Osteoblast (primary cell): ENCODE results near the gene DOK7. TPM values are rescaled to one million over a fixed set of nuclear protein-coding genes. Genes with fewer than 3 reads are reported as not detected.
"Not testable (repeated sequence)": the region's sequence is repeated elsewhere in the genome, so short reads cannot be mapped to it uniquely, and the experiment has no call there.

ENCODE experiments used
- DNase-seq: peaks from one replicate; pipeline ENCODE4 v3.0.0; 2011; ENCODE audit warnings: low spot score, mixed read lengths; ENCODE audit not compliant: insufficient read length; ENCODE audit errors: missing footprints
- H2AFZ ChIP-seq: 2 replicates; pipeline ENCODE4 v1.6.0; 2011; ENCODE audit warnings: mild to moderate bottlenecking, low read length
- H3K27ac ChIP-seq: 2 replicates; pipeline ENCODE4 v1.5.1; 2011; ENCODE audit warnings: mild to moderate bottlenecking, low read depth, low read length, moderate library complexity
- H3K27me3 ChIP-seq: 2 replicates; pipeline ENCODE4 v1.6.0; 2012; ENCODE audit warnings: mild to moderate bottlenecking, control low read depth, inconsistent platforms, low read length, moderate library complexity; ENCODE audit not compliant: insufficient read depth
- H3K36me3 ChIP-seq: 2 replicates; pipeline ENCODE4 v1.5.1; 2011; ENCODE audit warnings: mild to moderate bottlenecking, low read length, control low read depth, moderate library complexity; ENCODE audit not compliant: insufficient read depth
- H3K4me1 ChIP-seq: 2 replicates; pipeline ENCODE4 v1.5.1; 2011; ENCODE audit warnings: mild to moderate bottlenecking, low read length, control low read depth, moderate library complexity; ENCODE audit not compliant: insufficient read depth
- H3K4me2 ChIP-seq: 2 replicates; pipeline ENCODE4 v1.6.0; 2011; ENCODE audit warnings: mild to moderate bottlenecking, low read length; ENCODE audit not compliant: insufficient read depth
- H3K4me3 ChIP-seq: fragments of 200-600 bp; sonication (generic); 3 replicates; pipeline ENCODE4 v1.5.1; 2012; ENCODE audit warnings: mild to moderate bottlenecking, low read length, inconsistent platforms; ENCODE audit not compliant: insufficient read depth
- H3K79me2 ChIP-seq: 2 replicates; pipeline ENCODE4 v1.6.0; 2012; ENCODE audit warnings: mild to moderate bottlenecking, low read length, control low read depth, inconsistent platforms; ENCODE audit not compliant: insufficient read depth
- H3K9me3 ChIP-seq: 2 replicates; pipeline ENCODE4 v1.5.1; 2011; ENCODE audit warnings: low read depth, low read length, control low read depth
- H4K20me1 ChIP-seq: 2 replicates; pipeline ENCODE4 v1.6.0; 2012; ENCODE audit warnings: mild to moderate bottlenecking, low read length, control low read depth; ENCODE audit not compliant: insufficient read depth
- total RNA-seq: library from RNA; depleted of rRNA; stranded (reverse); fragments of >200 nt; gene quantifications from 2 replicates; pipeline ENCODE4 v1.2.3, GENCODE V29; 2012
- TF ChIP-seq, protein P1 (sequence below): IDR thresholded peaks from 2 replicates; pipeline ENCODE4 v1.5.1; 2011; ENCODE audit warnings: mild to moderate bottlenecking, low read depth, low read length, moderate library complexity; ENCODE audit errors: extremely low read depth

The DOK7 gene
- total RNA-seq, 1 donor, result not detected

DNA sequence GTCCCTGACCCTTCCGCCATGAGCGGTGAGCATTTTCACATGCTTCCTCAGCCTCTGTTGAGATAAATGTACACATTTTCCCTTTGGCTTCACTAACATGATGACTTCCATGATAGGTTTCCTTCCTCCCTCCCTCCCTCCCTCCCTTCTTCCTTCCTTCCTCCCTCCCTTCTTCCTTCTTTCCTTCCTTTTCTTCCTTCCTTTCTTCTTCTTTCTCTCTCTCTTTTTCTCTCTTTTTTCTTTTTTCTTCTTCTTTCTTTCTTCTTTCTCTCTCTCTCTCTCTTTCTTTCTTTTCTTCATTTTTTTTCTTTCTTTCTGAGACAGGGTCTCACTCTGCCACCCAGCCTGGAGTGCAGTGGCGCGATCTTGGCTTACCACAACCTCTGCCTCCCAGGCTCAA, 12.5 kb upstream of the DOK7 start:
- Histone ChIP-seq H3K4me1 (peaks cover 9% of the 10 kb centered on the region), H3K9me3 (peaks cover 2% of the 10 kb centered on the region), H3K79me2 (no peaks in the 10 kb centered on the region), H3K27ac (no peak overlapping the region), H3K27me3 (no peaks in the 10 kb centered on the region), H3K36me3 (no peaks in the 10 kb centered on the region), H2AFZ (no peak overlapping the region), H3K4me3 (no peak overlapping the region), H4K20me1 (no peaks in the 10 kb centered on the region), H3K4me2 (no peak overlapping the region)
- TF ChIP-seq, protein P1, sequence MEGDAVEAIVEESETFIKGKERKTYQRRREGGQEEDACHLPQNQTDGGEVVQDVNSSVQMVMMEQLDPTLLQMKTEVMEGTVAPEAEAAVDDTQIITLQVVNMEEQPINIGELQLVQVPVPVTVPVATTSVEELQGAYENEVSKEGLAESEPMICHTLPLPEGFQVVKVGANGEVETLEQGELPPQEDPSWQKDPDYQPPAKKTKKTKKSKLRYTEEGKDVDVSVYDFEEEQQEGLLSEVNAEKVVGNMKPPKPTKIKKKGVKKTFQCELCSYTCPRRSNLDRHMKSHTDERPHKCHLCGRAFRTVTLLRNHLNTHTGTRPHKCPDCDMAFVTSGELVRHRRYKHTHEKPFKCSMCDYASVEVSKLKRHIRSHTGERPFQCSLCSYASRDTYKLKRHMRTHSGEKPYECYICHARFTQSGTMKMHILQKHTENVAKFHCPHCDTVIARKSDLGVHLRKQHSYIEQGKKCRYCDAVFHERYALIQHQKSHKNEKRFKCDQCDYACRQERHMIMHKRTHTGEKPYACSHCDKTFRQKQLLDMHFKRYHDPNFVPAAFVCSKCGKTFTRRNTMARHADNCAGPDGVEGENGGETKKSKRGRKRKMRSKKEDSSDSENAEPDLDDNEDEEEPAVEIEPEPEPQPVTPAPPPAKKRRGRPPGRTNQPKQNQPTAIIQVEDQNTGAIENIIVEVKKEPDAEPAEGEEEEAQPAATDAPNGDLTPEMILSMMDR, result no peak
- DNase-seq, result peak; percentile 58

DNA sequence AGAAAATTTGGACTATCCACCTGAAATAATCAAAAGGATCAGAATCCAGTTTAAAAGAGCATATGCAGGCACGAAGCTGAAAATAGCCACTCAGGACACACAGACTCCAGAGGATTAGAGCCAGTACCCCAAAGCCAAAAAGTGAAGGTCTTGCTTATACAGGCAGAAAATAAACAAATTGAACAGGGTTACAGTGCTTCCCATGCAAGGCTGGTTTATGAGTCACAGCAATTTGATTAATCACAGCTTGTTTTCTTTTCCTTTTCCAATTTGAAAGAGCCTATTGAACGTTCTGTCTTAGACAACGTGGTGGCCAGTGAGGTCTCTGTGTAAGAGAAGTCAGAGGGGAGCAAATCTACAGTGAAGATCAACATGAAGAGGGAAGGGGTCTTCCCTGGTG, 11.2 kb upstream of the DOK7 start:
- H3K36me3 ChIP-seq, result no peaks in the 10 kb centered on the region
- TF ChIP-seq, protein P1, result no peak
- H2AFZ ChIP-seq, result peak overlapping the region; percentile 13
- peak; percentile 96 for DNase-seq
- peak overlapping the region; percentile 43 for H3K4me2 ChIP-seq
- H3K27ac ChIP-seq, result no peak overlapping the region
- H3K4me1 ChIP-seq, result peaks cover 9% of the 10 kb centered on the region
- H3K27me3 ChIP-seq, result no peaks in the 10 kb centered on the region
- no peak overlapping the region for H3K4me3 ChIP-seq
- no peaks in the 10 kb centered on the region for H4K20me1 ChIP-seq
- H3K79me2 ChIP-seq, result no peaks in the 10 kb centered on the region
- peaks cover 2% of the 10 kb centered on the region for H3K9me3 ChIP-seq

DNA sequence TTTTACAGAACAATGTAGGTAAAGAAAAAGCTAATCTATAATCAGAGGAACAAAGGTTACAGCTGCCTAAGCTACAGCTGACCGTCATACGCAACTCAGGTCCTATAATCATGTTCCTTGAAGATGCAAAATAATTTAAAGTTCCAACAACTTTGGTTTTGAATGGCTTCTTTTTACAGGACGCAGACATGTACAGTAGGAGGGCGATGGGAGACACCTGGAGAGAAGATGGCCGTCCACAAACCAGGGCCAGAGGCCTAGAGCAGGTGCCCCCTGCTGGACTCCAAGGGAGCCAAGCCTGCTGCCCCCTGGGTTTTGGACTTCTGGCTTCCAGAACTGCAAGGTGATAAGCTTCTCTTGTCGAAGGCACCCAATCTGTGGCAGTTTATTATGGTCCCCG, 10.7 kb upstream of the DOK7 start:
- H3K9me3 ChIP-seq, result peaks cover 2% of the 10 kb centered on the region
- H3K4me1 ChIP-seq, result peaks cover 9% of the 10 kb centered on the region
- no peaks in the 10 kb centered on the region for H4K20me1 ChIP-seq
- no peak overlapping the region for H3K27ac ChIP-seq
- no peak overlapping the region for H3K4me3 ChIP-seq
- no peaks in the 10 kb centered on the region for H3K79me2 ChIP-seq
- H2AFZ ChIP-seq, result peak overlapping the region; percentile 13
- peak overlapping the region; percentile 43 for H3K4me2 ChIP-seq
- DNase-seq, result no peak
- TF ChIP-seq, protein P1, result peak; percentile 41
- H3K27me3 ChIP-seq, result no peaks in the 10 kb centered on the region
- H3K36me3 ChIP-seq, result no peaks in the 10 kb centered on the region

DNA sequence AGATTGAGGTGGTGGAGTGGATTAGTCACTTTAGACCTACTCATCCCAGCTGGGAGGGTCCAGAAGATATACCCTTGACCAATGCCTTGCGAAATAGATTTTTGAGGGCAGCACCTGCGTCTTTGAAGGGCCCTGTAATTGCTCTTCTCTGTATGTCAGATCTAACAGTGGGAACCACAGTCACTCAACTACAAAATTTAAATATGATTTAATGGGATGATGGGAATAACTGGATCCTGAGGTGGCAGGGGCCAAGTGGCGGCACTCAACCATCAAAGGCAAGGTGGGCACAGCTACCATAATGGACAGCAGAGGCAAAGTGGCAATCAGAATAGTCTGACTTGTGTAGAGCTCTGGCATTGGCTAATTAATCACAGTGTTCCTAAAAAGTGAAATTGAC, 7.5 kb upstream of the DOK7 start:
- H3K9me3 ChIP-seq, H3K4me1 ChIP-seq, H3K4me2 ChIP-seq, H3K27me3 ChIP-seq, H3K27ac ChIP-seq, H3K4me3 ChIP-seq, DNase-seq, H3K79me2 ChIP-seq, H2AFZ ChIP-seq, H4K20me1 ChIP-seq, H3K36me3 ChIP-seq: not testable (repeated sequence)
